HFFc6 (cell line): ENCODE results near the gene TAS2R19. TPM values are rescaled to one million over a fixed set of nuclear protein-coding genes. Genes with fewer than 3 reads are reported as not detected.
A peak's percentile ranks its signal among the peaks of the same experiment; 100 is the strongest.
"Not testable (repeated sequence)": the region's sequence is repeated elsewhere in the genome, so short reads cannot be mapped to it uniquely, and the experiment has no call there.

Experiments used
- DNase-seq: peaks from one replicate; pipeline ENCODE4 v3.0.0-alpha.2; 2018
- H3K27ac Mint-ChIP-seq: 2 replicates; pipeline ENCODE4 v1.8.0; 2020; ENCODE audit warnings: mild to moderate bottlenecking, mixed read lengths
- H3K27me3 Mint-ChIP-seq: 2 replicates; pipeline ENCODE4 v1.8.0; 2021; ENCODE audit warnings: mild to moderate bottlenecking, moderate library complexity, mixed read lengths; ENCODE audit not compliant: insufficient read depth
- H3K36me3 Mint-ChIP-seq: 2 replicates; pipeline ENCODE4 v1.8.0; 2021; ENCODE audit warnings: low read depth, mixed read lengths
- H3K4me1 Mint-ChIP-seq: 2 replicates; pipeline ENCODE4 v1.8.0; 2020; ENCODE audit warnings: low read depth, mixed read lengths
- H3K4me3 Mint-ChIP-seq: 2 replicates; pipeline ENCODE4 v1.8.0; 2020; ENCODE audit warnings: mild to moderate bottlenecking, moderate library complexity, mixed read lengths
- H3K9me3 Mint-ChIP-seq: 2 replicates; pipeline ENCODE4 v1.8.0; 2020; ENCODE audit warnings: mild to moderate bottlenecking, mixed read lengths
- total RNA-seq, 6 experiments: library from RNA; stranded (reverse); fragmentation: NEBNext Ultra II Directional; extraction: Animal tissue kit (Norgen Biotek cat#: 25700); gene quantifications; 2 replicates in 1 of 6; 3 replicates in 5 of 6; pipeline ENCODE4 v1.2.3, GENCODE V29; 2021
- TF ChIP-seq, protein P1 (sequence below): fragments of 200-600 bp; sonication (generic); IDR thresholded peaks from 2 replicates; pipeline ENCODE4 v1.5.0; 2021; ENCODE audit warnings: antibody characterized with exemption, mild to moderate bottlenecking

TAS2R19 gene
- total RNA-seq, 6 experiments from 2014 or later = 0.28 to 0.97 (median 0.52) TPM

DNA sequence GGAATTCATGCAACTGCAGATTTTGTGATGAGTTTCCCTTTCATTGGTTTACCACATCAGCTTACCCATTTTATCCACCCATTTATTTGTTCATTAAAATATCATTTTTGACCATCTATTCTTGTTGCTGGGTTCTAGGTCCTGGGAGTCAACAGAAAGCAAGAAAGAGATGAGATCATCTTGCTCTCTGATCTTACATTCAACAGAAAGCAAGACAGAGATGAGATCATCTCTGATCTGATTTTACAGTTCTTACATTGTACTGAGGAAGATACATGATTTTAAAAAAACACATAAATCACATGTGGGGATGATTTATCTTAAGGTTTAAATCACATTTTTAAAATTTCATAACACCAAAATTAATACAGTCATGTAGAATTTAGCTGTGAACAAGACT, 37.4 kb upstream of the TAS2R19 start:
- Mint-ChIP-seq H3K27me3 (no peaks in the 10 kb centered on the region; the same call in 1 of the 2 replicates), H3K27ac (no peak overlapping the region; the same call in 1 of the 2 replicates), H3K36me3 (peaks cover 4% of the 10 kb centered on the region; the same call in 1 of the 2 replicates), H3K9me3 (no peaks in the 10 kb centered on the region), H3K4me3 (no peak overlapping the region), H3K4me1 (no peaks in the 10 kb centered on the region; the same call in 1 of the 2 replicates)
- TF ChIP-seq, protein P1, sequence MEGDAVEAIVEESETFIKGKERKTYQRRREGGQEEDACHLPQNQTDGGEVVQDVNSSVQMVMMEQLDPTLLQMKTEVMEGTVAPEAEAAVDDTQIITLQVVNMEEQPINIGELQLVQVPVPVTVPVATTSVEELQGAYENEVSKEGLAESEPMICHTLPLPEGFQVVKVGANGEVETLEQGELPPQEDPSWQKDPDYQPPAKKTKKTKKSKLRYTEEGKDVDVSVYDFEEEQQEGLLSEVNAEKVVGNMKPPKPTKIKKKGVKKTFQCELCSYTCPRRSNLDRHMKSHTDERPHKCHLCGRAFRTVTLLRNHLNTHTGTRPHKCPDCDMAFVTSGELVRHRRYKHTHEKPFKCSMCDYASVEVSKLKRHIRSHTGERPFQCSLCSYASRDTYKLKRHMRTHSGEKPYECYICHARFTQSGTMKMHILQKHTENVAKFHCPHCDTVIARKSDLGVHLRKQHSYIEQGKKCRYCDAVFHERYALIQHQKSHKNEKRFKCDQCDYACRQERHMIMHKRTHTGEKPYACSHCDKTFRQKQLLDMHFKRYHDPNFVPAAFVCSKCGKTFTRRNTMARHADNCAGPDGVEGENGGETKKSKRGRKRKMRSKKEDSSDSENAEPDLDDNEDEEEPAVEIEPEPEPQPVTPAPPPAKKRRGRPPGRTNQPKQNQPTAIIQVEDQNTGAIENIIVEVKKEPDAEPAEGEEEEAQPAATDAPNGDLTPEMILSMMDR = no peak
- DNase-seq = no peak

DNA sequence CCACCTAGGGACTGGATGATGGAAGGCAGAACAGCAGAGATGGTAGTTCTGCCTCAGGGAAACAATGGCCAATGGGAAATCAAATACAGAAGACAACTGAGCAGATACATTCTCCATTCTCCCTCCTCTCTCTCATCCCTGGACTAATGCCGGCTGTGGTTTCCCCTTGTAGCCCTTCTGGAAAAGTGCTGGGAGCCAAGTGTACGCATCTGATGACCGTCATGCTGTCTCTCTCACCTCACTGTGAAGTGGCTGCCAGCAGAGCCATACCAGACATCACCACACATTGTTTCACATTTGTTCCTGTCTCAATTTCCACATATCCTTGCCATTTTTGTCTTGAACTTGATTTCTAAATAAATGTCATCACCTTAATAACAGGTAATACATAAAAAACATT, 36.6 kb upstream of the TAS2R19 start:
- Mint-ChIP-seq H3K4me3 (no peak overlapping the region), H3K9me3 (no peaks in the 10 kb centered on the region), H3K36me3 (peaks cover 4% of the 10 kb centered on the region; the same call in 1 of the 2 replicates), H3K27ac (no peak overlapping the region), H3K4me1 (no peaks in the 10 kb centered on the region; the same call in 1 of the 2 replicates), H3K27me3 (no peaks in the 10 kb centered on the region; the same call in 1 of the 2 replicates)
- DNase-seq = no peak
- TF ChIP-seq, protein P1 = no peak

DNA sequence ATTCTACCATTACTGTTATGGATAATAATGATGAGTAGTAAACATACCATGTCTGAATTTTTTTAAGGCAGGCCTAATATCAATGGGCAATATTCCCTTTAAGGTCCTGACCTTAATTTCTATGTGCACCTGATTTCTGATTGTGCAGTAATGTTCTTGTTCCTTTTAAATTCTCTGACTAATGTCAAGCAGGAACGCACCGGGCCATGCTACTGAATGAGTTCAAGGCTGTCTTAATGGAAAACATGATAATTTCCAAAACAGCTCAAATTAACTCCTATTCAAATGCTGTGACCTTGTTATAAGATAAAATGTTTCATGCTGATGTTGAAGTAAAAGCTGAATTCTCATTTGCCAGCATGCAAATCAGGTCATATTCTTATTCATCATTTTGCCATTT, 32.9 kb upstream of the TAS2R19 start:
- H3K27me3 Mint-ChIP-seq = no peaks in the 10 kb centered on the region; the same call in 1 of the 2 replicates
- no peak for DNase-seq
- no peaks in the 10 kb centered on the region; the same call in 1 of the 2 replicates for H3K4me1 Mint-ChIP-seq
- H3K9me3 Mint-ChIP-seq = peaks cover 6% of the 10 kb centered on the region
- TF ChIP-seq, protein P1 = no peak
- peaks cover 20% of the 10 kb centered on the region for H3K36me3 Mint-ChIP-seq
- no peak overlapping the region for H3K4me3 Mint-ChIP-seq
- no peak overlapping the region for H3K27ac Mint-ChIP-seq

DNA sequence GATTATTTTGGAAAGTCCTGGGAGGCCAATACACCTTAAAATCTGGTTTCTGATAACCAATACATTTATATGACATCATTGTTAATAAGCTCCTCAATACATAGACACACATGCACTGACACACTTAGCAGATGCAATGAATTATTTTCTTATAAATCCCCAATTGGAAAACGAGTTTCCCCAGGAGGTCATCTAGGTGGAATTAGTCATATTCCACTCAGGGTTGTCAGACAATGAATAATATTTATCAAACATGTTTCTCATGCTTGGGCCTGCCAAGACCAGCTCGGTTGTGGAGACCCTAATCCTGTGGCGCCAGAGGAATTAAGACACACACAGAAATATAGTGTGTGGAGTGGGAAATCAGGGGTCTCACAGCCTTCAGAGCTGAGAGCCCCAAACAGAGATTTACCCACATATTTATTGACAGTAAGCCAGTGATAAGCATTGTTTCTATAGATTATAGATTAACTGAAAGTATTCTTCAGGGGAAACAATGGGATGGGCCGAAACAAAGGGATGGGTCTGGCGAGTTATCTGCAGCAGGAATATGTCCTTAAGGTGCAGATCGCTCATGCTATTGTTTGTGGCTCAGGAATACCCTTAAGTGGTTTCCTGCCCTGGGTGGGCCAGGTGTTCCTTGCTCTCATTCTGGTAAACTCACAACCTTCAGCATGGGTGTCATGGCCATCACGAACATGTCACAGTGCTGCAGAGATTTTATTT, 27.5 kb upstream of the TAS2R19 start:
- not testable (repeated sequence) for H3K9me3 Mint-ChIP-seq, H3K4me3 Mint-ChIP-seq, H3K27me3 Mint-ChIP-seq, H3K4me1 Mint-ChIP-seq, DNase-seq, H3K27ac Mint-ChIP-seq
- peaks cover 38% of the 10 kb centered on the region for H3K36me3 Mint-ChIP-seq

DNA sequence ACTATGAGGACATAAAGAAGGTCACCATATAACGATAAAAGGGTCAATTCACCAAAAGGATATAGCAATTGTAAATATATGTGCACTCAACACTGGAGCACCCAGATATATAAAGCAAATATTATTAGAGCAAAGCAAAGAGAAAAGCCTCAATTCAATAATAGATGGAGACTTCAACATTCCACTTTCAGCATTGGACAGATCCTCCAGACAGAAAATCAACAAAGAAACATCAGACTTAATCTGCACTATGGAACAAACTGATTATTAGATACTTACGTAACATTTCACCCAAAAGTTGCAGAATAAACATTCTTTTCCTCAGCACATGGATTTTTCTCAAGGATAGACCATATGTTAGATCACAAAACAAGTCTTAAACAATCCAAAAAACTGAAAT, 18.9 kb upstream of the TAS2R19 start:
- H3K4me3 Mint-ChIP-seq, H3K9me3 Mint-ChIP-seq, H3K27me3 Mint-ChIP-seq, H3K27ac Mint-ChIP-seq, DNase-seq: not testable (repeated sequence)
- Mint-ChIP-seq H3K36me3 (peaks cover 29% of the 10 kb centered on the region), H3K4me1 (peaks cover 20% of the 10 kb centered on the region)

DNA sequence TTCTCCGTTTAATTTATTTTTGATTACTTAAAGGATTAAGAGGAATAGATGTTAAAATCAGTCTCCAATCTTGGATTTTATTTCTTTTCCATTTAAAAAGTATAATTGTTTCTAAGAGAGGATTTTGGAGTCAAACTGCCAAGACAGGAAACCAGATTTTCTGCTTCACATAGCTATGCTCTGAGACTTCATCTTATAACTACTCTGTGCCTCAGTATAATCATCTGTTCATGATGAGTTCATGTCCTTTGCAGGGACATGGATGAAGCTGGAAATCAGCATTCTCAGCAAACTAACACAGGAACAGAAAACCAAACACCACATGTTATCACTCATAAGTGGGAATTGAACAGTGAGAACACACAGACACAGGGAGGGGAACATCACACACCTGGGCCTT, 17.7 kb upstream of the TAS2R19 start:
- no peaks in the 10 kb centered on the region for H3K9me3 Mint-ChIP-seq
- H3K4me1 Mint-ChIP-seq = peaks cover 20% of the 10 kb centered on the region
- H3K36me3 Mint-ChIP-seq = peaks cover 25% of the 10 kb centered on the region
- H3K4me3 Mint-ChIP-seq = no peak overlapping the region
- TF ChIP-seq, protein P1 = no peak
- no peaks in the 10 kb centered on the region for H3K27me3 Mint-ChIP-seq
- H3K27ac Mint-ChIP-seq = peak overlapping the region; percentile 65
- DNase-seq = no peak
